CD4-positive, alpha-beta T cell (primary cell): ENCODE results near the gene TOR1B. TPM values are rescaled to one million over a fixed set of nuclear protein-coding genes. Genes with fewer than 3 reads are reported as not detected.

Experiments
- ATAC-seq: fragments of 200-7000 bp; cut with Tn5 transposase; one replicate; pipeline ENCODE4 v1.10.0; 2022; ENCODE audit warnings: mild to moderate bottlenecking; ENCODE audit not compliant: poor library complexity
- CTCF ChIA-PET: fragments of 350-600 bp; sonication (Branson Sonifier 250); formaldehyde crosslinking; loops from one replicate; lab custom pipeline; 2021; ENCODE audit warnings: antibody characterized with exemption, inconsistent platforms; lab: Charles Lee
- POLR2A ChIA-PET: fragments of 350-600 bp; sonication (Branson Sonifier 250); formaldehyde crosslinking; loops from one replicate; lab custom pipeline; 2021; ENCODE audit warnings: antibody characterized with exemption, inconsistent platforms; lab: Charles Lee
- DNase-seq, 14 experiments: peaks; one replicate each; pipeline ENCODE4 v3.0.0-alpha.2; 2013 to 2020; ENCODE audit warnings: mixed read lengths in 2 of 14
- H3K27ac ChIP-seq, 2 donors: one replicate each; pipeline versions ENCODE4 v1.5.1 to v1.7.0; 2013; ENCODE audit warnings: low read length in 2 of 2, low read depth in 1 of 2, mild to moderate bottlenecking in 1 of 2
- H3K27me3 ChIP-seq, 2 experiments: 1 replicate in 1 of 2; 2 replicates in 1 of 2; pipeline versions ENCODE4 v1.6.1 to v1.7.0; 2013; ENCODE audit warnings: low read length in 2 of 2, control low read depth in 1 of 2, mild to moderate bottlenecking in 1 of 2, moderate library complexity in 1 of 2; ENCODE audit not compliant: insufficient read depth in 2 of 2, control insufficient read depth in 1 of 2
- H3K36me3 ChIP-seq: one replicate; pipeline ENCODE4 v1.6.1; 2013; ENCODE audit warnings: low read length, control low read depth; ENCODE audit not compliant: insufficient read depth
- H3K4me1 ChIP-seq: one replicate; pipeline ENCODE4 v1.6.1; 2013; ENCODE audit warnings: low read length, control low read depth; ENCODE audit not compliant: insufficient read depth
- H3K4me3 ChIP-seq: one replicate; pipeline ENCODE4 v1.5.1; 2013; ENCODE audit warnings: mild to moderate bottlenecking, low read length, moderate library complexity
- H3K9me3 ChIP-seq, 2 experiments: 1 replicate in 1 of 2; 2 replicates in 1 of 2; pipeline versions ENCODE4 v1.6.1 to v1.7.0; 2013; ENCODE audit warnings: low read length in 2 of 2, mild to moderate bottlenecking in 2 of 2, control low read depth in 1 of 2, moderate library complexity in 1 of 2; ENCODE audit not compliant: control insufficient read depth in 1 of 2, insufficient read depth in 1 of 2
- H3K27ac Mint-ChIP-seq: one replicate; pipeline ENCODE4 v1.8.0; 2020; ENCODE audit warnings: mixed read lengths
- H3K27me3 Mint-ChIP-seq: one replicate; pipeline ENCODE4 v1.8.0; 2021; ENCODE audit warnings: mixed read lengths
- H3K36me3 Mint-ChIP-seq: one replicate; pipeline ENCODE4 v1.8.0; 2021; ENCODE audit warnings: low read depth, mixed read lengths
- H3K4me1 Mint-ChIP-seq: one replicate; pipeline ENCODE4 v1.8.0; 2021; ENCODE audit warnings: low read depth, mixed read lengths
- H3K4me3 Mint-ChIP-seq: one replicate; pipeline ENCODE4 v1.8.0; 2020; ENCODE audit warnings: mild to moderate bottlenecking, mixed read lengths
- H3K9me3 Mint-ChIP-seq: one replicate; pipeline ENCODE4 v1.8.0; 2020; ENCODE audit warnings: mixed read lengths
- intact Hi-C, 2 experiments: fragments of 100-400 bp; cut with DNase I in 1 of 2; cut with micrococcal nuclease in 1 of 2; formaldehyde crosslinking; loops; one replicate each; pipeline versions ENCODE4 v1.15.1 to v1.9.0; 2023 to 2025; cut with DNase I, micrococcal nuclease
- polyA plus RNA-seq, 2 donors: library from polyadenylated mRNA; unstranded; fragments of 120-200 nt; gene quantifications; one replicate each; pipeline ENCODE4 v1.2.1, GENCODE V29; 2013
- total RNA-seq, 174 experiments: library from RNA in 2 of 174; stranded (reverse) in 2 of 174; gene quantifications; one replicate each; pipeline ENCODE4 v1.2.3 and lab custom pipeline; 2021 to 2026
- TF ChIP-seq, protein P1 (sequence below): fragments of 200-600 bp; IDR thresholded peaks from one replicate; pipeline ENCODE4 v1.8.0; 2022; ENCODE audit warnings: antibody characterized with exemption, mild to moderate bottlenecking

TOR1B gene, protein sequence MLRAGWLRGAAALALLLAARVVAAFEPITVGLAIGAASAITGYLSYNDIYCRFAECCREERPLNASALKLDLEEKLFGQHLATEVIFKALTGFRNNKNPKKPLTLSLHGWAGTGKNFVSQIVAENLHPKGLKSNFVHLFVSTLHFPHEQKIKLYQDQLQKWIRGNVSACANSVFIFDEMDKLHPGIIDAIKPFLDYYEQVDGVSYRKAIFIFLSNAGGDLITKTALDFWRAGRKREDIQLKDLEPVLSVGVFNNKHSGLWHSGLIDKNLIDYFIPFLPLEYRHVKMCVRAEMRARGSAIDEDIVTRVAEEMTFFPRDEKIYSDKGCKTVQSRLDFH
- total RNA-seq (10 to 100 TPM; 13.4 to 15.1 TPM), total RNA-seq (lab: John Stamatoyannopoulos, UW) (14.5 to 63.1 (median 36.5) reads per million in 172 experiments)
- polyA plus RNA-seq (2013, experiment 1 of 2), result 16.6 TPM
- polyA plus RNA-seq (2013, experiment 2 of 2), result 14.9 TPM

DNA sequence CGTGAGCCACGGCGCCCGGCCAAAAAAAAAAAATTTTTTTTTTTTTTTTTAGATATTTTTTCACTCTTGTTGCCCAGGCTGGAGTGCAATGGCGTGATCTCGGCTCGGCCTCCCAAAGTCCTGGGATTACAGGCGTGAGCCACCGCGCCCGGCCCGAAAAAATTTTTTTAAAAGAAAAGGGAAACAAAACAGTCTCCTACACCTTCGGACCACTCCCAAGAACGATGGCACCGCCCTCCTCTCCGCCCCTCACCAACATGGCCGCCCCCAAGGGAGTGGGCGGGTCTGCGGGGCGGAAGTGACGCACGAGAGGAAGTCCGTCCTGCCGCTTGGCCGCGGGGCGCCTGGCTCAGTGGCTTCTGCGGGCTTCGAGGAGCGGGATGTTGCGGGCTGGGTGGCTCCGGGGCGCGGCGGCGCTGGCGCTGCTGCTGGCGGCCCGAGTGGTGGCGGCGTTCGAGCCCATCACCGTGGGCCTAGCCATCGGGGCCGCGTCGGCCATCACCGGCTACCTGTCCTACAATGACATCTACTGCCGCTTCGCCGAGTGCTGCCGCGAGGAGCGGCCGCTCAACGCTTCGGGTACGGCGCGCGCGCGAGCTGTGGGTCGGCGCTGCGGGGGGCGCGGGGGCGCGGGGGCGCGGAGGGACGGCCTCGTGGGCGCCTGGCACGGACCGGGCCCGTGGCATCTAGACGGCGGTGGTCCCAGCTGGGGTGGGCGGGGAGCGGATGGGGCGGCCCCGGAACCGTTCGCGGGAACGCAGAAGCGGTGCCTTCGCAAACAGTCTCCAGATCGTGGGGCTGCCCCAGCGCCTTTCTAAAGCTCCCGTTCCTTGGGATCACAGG is at the start of gene TOR1B:
TSS of gene TOR1B (plus strand) at position 352 of the 843 bp plus-strand sequence. CDS start at position 381, 29 bp downstream.
- TF ChIP-seq, protein P1, sequence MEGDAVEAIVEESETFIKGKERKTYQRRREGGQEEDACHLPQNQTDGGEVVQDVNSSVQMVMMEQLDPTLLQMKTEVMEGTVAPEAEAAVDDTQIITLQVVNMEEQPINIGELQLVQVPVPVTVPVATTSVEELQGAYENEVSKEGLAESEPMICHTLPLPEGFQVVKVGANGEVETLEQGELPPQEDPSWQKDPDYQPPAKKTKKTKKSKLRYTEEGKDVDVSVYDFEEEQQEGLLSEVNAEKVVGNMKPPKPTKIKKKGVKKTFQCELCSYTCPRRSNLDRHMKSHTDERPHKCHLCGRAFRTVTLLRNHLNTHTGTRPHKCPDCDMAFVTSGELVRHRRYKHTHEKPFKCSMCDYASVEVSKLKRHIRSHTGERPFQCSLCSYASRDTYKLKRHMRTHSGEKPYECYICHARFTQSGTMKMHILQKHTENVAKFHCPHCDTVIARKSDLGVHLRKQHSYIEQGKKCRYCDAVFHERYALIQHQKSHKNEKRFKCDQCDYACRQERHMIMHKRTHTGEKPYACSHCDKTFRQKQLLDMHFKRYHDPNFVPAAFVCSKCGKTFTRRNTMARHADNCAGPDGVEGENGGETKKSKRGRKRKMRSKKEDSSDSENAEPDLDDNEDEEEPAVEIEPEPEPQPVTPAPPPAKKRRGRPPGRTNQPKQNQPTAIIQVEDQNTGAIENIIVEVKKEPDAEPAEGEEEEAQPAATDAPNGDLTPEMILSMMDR, result no peak
- Histone ChIP-seq H3K36me3 (peaks cover 24% of the 10 kb centered on the region), H3K4me3 (peak within 1 kb of the TSS; percentile 81), H3K27me3 (no peaks in the 10 kb centered on the region), H3K9me3 (no peaks in the 10 kb centered on the region), H3K27ac (peak within 1 kb of the TSS; percentile 49 to 77), H3K4me1 (peaks cover 25% of the 10 kb centered on the region)
- Mint-ChIP-seq H3K36me3 (peaks cover 33% of the 10 kb centered on the region), H3K9me3 (no peaks in the 10 kb centered on the region), H3K27ac (peak within 1 kb of the TSS; percentile 86), H3K4me3 (peak within 1 kb of the TSS; percentile 91), H3K27me3 (no peaks in the 10 kb centered on the region), H3K4me1 (peaks cover 24% of the 10 kb centered on the region)
- ChIA-PET CTCF (interaction anchor here (0.9 to 1.5 kb wide), 4 partner anchors 13 to 251 kb away, joined by 3 read pairs; partner anchors contain the start of gene GPR107), POLR2A (interaction anchor here (0.7 to 2.2 kb wide), 9 partner anchors 21 to 663 kb away, joined by 3 to 10 read pairs (median 3); partner anchors contain the start of genes GPR107 and TOR1A)
- intact Hi-C loops, result loop anchor here (1.0 to 10.0 kb wide), 5 partner anchors 21 to 294 kb away; partner anchors contain the start of genes C9orf78 (in 2 of the 2), USP20 (in 2 of the 2), ASB6 (in 1 of the 2) and C9orf50 (in 1 of the 2)
- ATAC-seq (peak; percentile 92), DNase-seq (peak; percentile 87 to 97 (median 94))

DNA sequence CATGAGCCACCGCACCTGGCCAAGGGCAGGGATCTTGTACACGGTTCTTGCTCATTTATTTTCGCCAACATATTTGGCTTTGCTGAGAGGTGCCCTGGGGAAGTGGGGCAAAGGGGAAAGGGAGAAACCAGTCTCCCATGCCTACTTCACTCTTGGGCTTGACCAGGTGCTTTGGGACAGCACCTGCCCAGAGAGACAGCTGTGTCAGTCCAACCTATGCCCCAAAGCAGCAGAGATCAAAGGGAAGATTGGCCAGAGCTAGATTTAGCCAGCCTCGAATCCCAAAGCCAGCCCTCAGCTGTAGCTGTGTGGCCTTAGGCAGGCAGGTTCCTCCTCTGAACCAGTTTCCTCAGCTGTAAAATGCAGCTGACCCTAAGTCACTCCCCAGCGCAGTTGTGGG is 47.8 kb upstream of the TOR1B start:
- intact Hi-C loops, result no loop called here

More for the DNA sequence above, 47.8 kb upstream of the TOR1B start:
- no peak overlapping the region for H3K27ac ChIP-seq
- DNase-seq (no peak), ATAC-seq (no peak)
- no peaks in the 10 kb centered on the region for H3K36me3 ChIP-seq
- ChIA-PET CTCF (interaction anchor here (2.4 kb wide), 1 partner anchor 18 kb away, joined by 5 read pairs; no protein-coding TSS in a partner anchor), POLR2A (no interaction called here)
- Mint-ChIP-seq H3K27ac (no peak overlapping the region), H3K4me3 (no peak overlapping the region), H3K4me1 (peaks cover 28% of the 10 kb centered on the region), H3K9me3 (no peaks in the 10 kb centered on the region), H3K36me3 (no peaks in the 10 kb centered on the region), H3K27me3 (peaks cover 14% of the 10 kb centered on the region)
- peaks cover 23% of the 10 kb centered on the region for H3K4me1 ChIP-seq
- H3K4me3 ChIP-seq, result no peak overlapping the region
- H3K9me3 ChIP-seq, result no peaks in the 10 kb centered on the region
- H3K27me3 ChIP-seq, result peaks cover 0 to 3% of the 10 kb centered on the region in 2 experiments
- TF ChIP-seq, protein P1, result no peak
